AML-193 (cell line): ENCODE results near the gene ELAVL3.

ENCODE experiments used
- DNase-seq, 2 experiments: peaks; one replicate each; lab custom pipeline; 2025; lab: John Stamatoyannopoulos, UW

Gene ELAVL3

DNA sequence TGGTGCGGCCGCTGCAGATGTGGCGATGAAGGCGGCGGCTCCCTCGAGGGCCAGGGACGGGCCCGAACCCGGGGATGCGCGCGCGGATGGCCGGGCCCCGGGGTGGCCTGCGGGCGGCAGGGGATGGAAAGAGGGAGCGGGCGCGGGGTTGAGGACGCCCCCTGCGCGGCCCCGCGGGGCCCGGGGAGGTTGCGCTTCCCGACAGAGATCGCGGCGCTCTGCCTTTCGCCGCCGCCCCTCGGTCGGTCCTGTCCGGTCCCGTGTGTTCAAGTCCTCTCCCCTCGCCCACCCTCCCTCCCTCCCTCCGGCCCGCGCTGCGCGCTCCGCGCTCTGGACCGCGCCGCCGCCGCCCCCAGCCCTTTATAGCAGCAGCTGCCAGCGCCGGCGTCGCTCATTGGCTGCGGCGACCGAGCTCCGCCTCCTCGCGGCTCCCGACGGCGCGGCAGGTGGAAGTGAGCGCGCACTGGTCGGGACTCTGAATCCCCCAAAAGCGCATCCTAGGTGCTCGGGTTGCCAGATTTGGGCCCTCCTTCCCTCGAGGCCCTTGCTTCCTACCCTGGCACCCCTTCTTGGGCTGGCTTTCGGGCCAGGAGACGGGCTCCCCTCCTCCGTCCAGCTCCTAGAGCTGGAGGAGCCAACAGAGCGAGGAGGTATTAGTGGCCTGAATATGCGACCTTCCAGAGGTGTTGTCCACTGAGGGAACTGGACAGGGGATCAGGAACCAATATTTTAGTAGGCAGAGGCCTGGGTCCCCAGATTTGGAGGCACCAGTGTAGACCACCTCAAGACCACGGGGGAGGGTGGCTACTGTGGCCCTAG is at the start of gene ELAVL3:
Gene ELAVL3 (minus strand): TSS at position 332 of the 819 bp plus-strand sequence. CDS start 438 bp downstream, outside the sequence.
- no peak for DNase-seq

DNA sequence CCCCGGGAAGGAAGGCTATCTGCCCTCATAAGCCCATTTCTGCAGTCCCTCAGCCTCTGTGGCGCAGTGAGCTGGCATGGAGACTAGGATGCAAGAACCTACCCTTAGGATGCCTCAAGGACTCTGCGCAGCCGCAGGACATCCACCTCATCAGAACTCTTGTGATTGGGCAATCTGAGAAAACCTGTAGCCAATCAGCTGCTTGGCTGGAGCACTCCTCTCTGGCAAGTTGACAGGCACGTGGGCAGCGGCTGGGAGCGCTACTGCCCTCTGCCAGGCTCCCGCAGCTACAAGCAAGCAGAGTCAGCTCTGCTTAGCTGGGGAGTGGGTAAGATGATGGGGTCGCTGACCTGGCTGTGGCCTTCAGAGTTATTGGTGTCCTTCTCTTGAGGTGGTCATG is 49.6 kb upstream of the ELAVL3 start:
- DNase-seq: peak; percentile 57 to 64

DNA sequence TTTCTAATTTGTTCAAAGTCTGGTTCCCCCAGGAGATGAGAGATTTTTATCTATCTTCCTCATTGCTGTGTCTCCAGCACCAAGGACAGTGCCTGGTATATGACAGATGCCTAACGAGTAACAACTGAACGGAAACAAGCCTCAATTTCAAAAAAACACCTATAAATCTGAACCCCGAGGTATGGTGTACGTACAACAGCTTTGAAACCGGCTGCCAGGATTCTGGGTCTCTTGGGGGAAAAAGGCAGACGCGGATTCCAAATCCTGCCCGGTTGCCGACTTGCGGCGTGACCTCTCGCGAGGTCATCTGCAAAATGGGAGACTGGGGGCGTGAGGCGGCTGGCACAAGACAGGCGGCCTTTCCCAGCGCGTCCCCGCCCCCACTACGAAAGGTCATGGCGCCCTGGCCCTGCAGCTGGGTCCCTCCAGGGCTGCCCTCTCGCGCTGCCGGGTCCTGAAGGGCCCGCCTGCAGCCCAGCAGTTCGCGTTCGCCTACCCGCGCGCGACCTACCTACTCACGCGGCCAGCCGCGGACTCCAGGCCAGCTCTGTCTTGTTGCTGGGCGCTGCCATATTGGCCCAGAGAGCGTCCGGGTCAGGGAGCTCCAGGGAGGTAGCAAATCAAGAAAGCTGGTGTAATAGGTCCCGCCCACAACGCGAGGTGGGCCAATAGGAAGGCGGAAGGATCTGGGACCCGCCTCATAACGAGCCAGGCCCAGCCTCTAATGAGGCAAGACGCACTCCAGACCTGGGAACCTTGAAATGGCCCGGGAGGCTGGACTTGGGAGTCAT is 47.9 kb upstream of the ELAVL3 start, which contains the start of gene ECSIT:
Gene ECSIT (minus strand): TSS at position 584 of the 791 bp plus-strand sequence. CDS start 9,964 bp downstream, outside the sequence.
- DNase-seq: peak; percentile 90 to 95

DNA sequence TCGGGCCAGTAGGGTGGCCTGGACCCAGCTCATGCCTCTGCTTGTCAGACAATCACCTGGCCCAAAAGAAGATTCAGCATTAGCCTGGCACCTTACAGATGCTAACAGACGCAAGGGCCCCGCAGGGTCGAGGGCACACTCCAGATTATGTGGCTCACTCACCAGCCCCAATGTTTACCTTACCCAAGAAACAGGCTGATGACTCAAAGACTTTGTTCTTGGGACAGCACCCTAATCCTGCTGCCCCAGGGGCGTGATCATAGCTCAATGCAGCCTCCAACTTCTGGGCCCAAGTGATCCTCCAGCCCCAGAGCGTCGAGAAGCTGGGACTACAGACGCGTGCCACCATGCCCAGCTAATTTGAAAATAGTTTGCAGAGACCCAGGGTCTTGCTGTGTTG is 38.3 kb upstream of the ELAVL3 start:
- DNase-seq: no peak

DNA sequence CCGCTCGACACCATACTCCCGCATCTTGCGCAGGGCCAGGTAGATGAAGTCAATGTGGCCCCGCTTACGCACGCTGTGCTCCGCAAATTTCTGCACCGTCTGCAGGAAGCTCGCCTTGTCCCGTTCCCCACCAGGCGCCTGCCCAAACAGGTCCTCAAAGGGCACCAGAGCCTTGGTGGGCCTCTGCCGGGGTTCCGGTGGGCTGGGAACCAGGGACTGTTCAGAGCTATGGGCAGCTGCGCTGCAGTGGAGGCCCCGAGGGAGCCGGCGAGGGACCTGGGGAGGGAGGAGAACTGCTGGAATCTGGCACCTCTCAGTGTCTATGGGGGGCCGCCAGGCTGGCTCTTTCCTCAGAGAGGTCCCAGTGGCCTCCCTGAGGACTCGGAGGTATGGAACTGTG is 33.1 kb upstream of the ELAVL3 start:
- DNase-seq: no peak

DNA sequence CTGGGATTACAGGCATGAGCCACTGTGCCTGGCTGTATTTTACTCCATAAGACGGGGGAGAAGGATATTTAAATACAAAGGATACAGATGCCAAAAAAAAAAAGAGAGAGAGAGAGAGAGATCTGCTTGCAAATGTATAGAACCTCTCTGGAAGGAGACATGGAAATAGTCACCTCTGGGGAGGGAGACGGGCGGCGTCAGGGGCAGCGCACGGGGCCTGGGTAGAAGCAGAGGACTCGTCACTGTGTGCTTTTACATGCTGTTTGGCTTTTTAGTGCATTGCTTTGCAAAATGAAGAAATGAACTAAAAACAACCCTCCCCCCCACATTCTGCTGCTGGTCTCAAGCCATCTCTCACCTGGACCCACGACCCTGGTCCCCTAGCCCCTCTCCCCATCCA is 29.6 kb upstream of the ELAVL3 start:
- no peak for DNase-seq

DNA sequence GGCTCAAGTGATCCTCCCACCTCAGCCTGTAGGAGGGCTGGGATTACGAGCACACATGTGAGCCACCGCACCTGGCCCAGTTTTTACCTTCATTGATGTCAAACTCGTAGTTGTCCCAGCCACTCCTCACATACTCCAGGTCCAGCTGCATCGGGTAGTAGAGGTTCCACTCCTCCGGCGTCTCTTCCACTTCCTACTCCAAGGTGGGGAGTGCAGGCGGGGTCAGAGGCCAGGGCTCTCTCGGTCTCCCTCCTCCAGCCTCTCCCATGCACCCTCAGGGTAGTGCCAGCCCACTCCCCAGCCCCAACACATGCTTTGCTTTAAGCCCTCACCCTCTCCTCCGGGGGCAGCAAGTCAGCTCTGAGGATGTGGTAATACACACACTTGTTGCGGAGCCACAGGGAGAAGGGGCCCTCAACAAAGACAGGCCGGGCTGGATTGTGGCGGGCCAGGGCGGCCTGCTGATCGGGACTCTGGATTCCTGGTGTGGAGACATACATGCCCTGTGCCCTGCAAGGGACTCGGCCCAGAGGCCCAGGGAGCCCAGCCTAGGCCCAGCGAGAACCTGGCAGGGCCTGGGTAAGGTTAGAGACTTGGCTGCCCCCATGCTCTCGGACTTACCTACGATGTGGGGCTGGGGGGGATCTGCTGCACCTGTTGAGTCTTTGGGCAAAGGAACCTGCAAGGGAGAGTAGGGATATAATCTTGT is 26.7 kb upstream of the ELAVL3 start:
- no peak for DNase-seq

DNA sequence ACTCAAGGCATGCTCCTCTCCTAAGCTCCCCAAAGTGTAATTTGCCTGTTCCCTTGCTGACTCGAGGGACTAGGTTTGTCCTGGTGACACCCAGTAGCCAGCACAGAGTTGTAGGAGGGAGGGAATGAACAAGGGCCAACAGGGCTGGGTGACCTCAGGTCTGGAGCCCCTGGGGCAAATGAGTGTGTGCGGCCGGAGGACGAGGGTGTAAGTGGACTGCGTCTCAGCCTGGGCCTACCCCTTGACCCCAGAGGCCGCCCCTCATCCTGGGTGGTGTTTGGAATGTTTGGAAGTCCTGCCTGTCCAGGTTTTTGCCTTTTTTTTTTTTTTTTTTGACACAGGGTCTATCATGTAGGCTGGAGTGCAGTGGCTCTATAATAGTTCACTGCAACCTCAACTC is 26.1 kb upstream of the ELAVL3 start:
- no peak for DNase-seq

DNA sequence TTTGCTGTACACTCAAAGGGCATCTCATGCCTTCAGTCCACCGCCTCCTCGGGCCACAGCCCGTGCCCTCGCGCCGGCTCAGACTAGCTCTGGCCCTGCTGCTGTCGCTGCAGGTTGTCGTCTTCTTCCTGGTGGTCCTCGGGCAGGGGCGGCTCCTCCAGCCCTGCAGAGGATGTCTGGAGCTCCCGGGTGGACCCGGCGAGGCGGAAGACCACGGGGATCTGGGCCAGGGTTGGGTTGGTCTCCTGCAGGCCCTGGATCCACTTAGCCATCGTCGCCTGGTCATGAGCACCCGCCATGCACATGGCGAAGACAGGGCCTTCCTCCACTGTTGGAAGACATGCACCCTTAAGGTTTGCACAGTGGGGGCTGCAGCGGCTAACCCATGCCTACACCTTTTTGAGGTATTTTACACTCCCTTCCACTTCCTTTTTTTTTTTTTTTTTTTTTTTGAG is 25.3 kb upstream of the ELAVL3 start:
- peak; percentile 21 to 64 for DNase-seq

DNA sequence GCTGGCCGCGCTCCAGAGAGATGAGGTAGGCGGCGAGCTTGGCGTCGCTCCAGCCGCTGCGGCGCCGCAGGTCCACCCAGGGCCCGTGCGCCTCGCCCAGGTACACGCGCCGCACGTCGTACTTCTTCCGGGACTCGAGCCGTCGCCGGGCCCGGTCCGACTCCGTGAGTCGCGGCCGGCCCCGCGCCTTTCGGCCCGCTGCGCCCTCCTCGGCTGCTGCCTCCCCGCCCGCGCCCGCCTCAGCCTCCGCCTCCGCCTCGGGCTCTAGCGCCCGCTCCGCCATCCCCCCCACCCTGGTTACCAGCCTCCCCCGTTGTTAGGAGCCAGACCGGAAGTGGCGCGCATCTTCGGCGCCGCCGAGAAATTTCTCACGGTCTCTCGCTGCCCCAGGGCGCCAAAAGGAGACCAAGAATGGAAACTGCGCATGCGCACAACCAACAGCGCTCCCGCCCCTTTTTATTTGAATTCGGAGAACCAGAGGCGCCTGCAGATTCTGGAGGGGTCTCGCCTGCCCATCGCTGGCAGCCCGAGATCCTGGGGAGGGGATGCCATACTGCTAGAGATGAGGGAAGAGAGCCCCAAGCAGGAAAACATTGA is 24.8 kb upstream of the ELAVL3 start, which contains the start of gene ZNF653:
Gene ZNF653 (minus strand): TSS at position 336 of the 597 bp plus-strand sequence. CDS start 53 bp downstream, at position 283.
- DNase-seq: peak; percentile 86 to 87

DNA sequence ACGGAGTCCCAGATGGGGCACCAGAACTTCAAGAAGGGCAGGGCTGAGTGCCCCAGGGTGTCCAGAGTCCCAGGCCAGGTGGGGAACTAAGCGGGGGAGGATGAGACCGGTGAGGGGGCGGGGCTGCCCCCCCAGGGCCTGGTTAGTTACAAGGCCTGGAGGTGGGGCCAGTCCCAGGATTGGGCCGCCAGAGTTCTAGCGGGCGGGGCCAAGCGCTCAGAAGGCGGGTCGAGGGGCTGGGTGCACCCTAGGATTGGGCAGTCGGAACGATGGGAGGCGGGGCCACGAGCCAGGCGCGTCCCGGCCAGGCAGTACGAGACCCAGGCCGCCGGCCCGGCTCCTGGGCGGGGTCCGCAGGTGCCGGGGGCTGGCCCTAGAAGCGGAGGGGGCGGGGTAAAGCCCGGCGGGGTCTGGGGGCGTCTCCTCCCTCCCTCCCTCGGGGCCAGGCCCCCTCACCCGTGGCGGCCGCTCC is 24.2 kb upstream of the ELAVL3 start:
- peak; percentile 81 to 86 for DNase-seq

DNA sequence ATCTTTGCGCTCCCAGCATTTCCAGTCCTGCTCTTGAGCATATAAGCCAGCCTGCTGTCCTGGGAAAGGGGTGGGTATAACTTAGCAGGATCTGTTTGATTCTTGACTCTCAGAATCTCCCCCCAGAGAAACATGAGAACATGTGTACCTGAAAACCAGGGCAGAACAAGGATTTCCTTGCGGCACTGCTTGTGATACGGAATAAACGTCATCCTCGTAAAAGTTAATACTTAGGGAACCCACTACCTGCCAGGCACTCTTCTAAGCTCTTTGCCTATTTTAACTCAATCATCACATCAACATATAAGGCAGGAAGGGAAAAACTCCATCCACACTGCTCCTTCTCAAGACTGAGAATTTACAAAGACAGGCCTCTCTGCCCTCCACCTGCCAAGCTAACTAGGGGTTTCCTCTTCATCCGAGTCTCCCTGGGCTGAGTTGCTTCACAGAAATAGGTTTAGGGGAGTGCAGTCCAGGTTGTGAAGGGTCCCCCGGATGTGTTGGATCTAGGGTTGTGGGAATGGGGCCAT is 23.7 kb upstream of the ELAVL3 start:
- no peak for DNase-seq

DNA sequence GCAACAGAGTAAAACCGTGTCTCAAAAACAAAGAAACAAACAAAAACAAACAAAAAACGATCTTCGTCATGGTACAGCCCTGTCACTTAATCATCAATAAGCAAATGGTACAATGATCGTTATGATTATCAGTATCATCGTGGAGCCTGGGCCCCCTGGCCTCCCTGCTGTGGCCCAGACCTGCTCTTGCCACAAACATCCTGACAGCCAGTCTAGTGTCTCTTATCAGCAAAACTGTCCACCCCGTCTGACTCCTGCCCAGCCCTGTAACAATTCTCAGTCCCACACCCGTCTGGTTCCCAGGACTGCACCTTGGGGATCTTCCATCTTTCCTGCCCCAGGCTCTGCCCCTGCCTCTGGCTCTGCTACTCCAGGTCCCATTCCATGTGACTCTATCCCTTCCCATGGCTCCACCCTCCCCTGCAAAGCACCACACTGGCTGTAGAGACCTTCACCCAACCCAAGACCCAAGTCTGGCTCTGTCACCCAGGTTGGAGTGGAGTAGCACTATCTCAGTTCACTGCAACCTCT is 19.1 kb upstream of the ELAVL3 start:
- no peak for DNase-seq

DNA sequence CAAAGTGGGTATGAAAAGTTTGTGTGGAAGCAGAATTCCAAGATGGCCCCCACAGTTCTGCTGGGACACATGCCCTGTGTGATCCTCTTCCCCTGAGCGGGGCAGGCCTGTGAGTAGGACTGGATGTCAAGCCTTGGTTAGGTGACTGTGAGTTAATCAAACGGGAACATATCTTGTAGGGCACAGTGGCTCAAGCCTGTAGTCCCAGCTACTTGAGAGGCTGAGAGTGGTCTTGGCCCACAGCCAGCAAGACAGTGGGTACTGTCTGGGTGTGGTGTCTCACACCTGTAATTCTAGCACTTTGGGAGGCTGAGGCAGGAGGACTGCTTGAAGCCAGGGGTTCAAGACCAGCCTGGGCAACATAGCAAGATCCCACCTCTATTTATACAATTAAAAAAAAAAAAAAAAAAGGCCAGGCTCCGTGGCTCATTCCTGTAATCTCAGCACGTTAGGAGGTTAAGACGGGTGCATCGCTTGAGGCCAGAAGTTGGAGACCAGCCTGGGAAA is 18.4 kb upstream of the ELAVL3 start:
- DNase-seq: no peak

DNA sequence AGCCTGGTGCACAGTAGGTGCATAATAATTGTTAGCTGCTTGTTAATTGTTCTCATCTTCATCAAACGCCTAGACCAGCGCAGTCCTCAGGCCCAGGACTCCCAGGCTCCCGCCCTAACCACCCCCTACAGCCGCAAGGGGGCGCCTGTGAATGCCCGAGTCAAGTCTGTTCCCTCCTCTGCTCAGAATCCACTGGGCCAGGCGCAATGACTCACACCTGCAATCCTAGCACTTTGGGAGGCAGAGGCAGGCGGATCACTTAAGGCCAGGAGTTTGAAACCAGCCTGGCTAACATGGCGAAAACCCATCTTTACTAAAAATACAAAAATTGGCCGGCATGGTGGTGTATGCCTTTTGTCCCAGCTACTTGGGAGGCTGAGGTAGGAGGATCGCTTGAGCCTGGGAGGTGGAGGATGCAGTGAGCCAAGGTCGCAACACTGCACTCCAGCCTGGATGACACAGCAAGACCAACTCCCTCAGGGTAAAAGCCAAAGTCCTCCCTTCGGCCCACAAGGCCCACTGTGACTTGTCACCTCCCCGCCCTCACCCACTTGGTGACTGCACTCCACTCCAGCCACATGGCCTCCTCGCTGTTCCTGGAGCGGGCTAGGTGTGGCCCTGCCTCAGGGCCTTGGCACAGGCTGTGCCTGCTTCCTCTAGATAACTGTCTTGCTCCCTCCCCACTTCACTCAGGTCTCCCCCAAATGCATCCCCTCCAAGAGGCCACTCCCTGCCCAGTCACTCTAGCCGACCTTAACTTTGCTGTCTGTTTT is 15.7 kb upstream of the ELAVL3 start:
- peak; percentile 44 to 46 for DNase-seq

DNA sequence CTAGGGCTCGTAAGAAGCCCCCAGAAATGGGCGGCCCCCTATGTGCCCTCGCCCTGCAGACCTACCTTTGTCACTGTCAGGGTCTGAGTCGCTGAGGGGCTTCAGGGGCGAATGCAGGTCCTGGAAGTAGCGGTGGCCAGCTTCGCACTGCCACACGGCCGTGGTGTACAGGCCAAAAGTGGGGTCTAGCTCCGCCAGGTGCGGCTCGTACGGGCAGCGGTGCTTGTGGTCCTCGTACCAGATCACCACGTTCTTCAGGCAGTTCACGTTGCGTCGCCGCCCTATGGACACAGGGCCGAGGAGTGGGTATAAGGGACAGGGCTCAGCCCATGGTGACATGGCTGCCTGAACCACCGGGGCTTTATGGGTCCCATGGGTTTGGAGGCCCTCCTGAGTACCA is 15.0 kb upstream of the ELAVL3 start:
- DNase-seq: no peak

DNA sequence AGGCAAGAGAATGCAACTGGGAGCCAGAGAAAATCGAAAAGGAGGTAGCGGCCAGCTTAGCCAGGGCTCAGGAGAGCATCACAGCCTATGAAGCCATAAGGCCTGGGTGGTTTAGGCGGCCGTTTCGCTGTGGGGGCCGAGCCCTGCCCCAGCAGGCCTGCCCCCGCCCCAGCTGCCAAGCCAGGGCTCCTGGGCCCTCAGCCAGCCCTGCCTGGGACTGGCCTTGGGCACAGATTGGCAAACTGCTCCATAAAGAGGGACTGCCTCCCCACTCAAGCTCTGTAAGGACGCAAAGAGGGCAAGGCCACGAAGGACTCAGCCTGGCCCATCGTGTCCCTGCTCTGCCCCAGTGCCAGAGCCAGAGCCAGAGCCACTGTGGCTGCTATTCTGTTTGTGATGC is 14.6 kb upstream of the ELAVL3 start:
- DNase-seq: no peak

DNA sequence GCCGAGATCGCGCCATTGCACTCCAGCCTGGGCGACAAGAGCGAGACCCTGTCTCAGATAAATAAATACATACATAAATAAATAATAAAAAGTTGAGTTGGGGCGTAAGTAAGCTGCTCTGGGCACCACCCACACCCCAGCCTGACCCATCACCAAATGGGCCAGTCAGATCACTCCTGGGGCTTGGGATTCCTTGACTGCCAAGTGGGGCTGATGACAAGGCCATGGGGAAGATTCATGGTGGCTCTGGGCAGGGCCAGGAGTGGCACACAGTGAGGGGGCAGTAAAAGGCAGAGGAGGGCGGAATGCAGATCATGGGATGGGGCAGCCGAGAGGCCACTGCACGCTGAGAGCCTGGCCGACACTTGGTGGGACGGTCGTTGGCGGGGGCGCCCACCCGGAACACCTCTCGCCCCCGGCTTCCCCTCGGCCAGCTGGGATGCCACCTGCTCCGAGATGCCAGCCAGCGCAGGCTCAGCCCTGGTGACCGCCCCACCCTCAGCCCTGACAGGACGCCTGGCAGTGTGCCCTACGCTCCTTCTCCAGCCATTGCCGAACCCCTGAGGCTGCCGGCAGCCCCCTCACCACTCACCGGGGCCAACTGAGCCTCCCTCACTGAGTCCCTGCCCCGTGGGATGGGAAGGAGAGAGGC is 13.9 kb upstream of the ELAVL3 start:
- DNase-seq: no peak

DNA sequence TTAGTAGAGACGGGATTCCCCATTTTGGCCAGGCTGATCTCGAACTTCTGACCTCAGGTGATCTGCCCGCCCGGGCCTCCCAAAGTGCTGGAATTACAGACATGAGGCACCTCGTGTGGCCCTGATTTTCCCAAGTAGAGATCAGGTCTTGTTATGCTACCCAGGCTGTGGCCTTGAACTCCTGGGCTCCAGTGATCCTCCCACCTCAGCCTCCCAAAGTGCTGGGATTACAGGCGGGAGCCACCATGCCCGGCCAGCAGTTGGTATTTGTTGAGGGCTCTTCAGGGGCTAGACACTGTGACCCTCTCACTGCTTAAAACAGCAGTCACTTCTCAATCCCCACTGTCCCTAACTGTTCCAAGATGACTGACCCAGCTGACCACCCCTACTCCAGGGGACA is 8.5 kb upstream of the ELAVL3 start:
- DNase-seq: no peak
